HCT116 (cell line): ENCODE measurements around the gene SYF2.

ENCODE experiments used
- EGR1 ChIP-seq: IDR thresholded peaks from 2 replicates; pipeline ENCODE4 v1.6.1; 2012; ENCODE audit warnings: low read depth
- JUND ChIP-seq: IDR thresholded peaks from 2 replicates; pipeline ENCODE4 v1.6.1; 2012
- POLR2AphosphoS5 ChIP-seq: IDR thresholded peaks from 2 replicates; pipeline ENCODE4 v1.6.1; 2011; ENCODE audit warnings: mild to moderate bottlenecking, low read depth, low read length, moderate library complexity
- SIN3A ChIP-seq: IDR thresholded peaks from 2 replicates; pipeline ENCODE4 v1.6.1; 2012; ENCODE audit warnings: low read depth
- TF ChIP-seq, protein P1 (sequence below), 3 experiments: fragments of 200-600 bp in 1 of 3; sonication (generic) in 1 of 3; IDR thresholded peaks in 2 of 3; conservative IDR thresholded peaks in 1 of 3; 2 replicates each; pipeline ENCODE4 v1.5.1; 2012 to 2017; ENCODE audit warnings: low read depth in 2 of 3, low read length in 2 of 3, antibody characterized with exemption in 1 of 3, borderline replicate concordance in 1 of 3, control low read depth in 1 of 3, mild to moderate bottlenecking in 1 of 3, mixed read lengths in 1 of 3, mixed run types in 1 of 3, moderate library complexity in 1 of 3; ENCODE audit not compliant: insufficient read depth in 1 of 3
- TF ChIP-seq, protein P2 (sequence below): IDR thresholded peaks from 2 replicates; pipeline ENCODE4 v1.6.1; 2012
- TF ChIP-seq, protein P3 (sequence below): IDR thresholded peaks from 2 replicates; pipeline ENCODE4 v1.6.1; 2012

- TF ChIP-seq, protein P1, sequence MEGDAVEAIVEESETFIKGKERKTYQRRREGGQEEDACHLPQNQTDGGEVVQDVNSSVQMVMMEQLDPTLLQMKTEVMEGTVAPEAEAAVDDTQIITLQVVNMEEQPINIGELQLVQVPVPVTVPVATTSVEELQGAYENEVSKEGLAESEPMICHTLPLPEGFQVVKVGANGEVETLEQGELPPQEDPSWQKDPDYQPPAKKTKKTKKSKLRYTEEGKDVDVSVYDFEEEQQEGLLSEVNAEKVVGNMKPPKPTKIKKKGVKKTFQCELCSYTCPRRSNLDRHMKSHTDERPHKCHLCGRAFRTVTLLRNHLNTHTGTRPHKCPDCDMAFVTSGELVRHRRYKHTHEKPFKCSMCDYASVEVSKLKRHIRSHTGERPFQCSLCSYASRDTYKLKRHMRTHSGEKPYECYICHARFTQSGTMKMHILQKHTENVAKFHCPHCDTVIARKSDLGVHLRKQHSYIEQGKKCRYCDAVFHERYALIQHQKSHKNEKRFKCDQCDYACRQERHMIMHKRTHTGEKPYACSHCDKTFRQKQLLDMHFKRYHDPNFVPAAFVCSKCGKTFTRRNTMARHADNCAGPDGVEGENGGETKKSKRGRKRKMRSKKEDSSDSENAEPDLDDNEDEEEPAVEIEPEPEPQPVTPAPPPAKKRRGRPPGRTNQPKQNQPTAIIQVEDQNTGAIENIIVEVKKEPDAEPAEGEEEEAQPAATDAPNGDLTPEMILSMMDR (IDR thresholded peaks at IDR 0.05 in 2 of 3, conservative IDR thresholded peaks at IDR 0.05 in 1 of 3; ENCODE audit: borderline replicate concordance in 1 of 3, insufficient read depth in 1 of 3, low read depth in 2 of 3, low read length in 2 of 3), result no peak
- TF ChIP-seq, protein P2, sequence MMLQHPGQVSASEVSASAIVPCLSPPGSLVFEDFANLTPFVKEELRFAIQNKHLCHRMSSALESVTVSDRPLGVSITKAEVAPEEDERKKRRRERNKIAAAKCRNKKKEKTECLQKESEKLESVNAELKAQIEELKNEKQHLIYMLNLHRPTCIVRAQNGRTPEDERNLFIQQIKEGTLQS, result no peak
- TF ChIP-seq, protein P3, sequence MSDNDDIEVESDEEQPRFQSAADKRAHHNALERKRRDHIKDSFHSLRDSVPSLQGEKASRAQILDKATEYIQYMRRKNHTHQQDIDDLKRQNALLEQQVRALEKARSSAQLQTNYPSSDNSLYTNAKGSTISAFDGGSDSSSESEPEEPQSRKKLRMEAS, result no peak
- TF ChIP-seq JUND (no peak), POLR2AphosphoS5 (no peak), EGR1 (no peak), SIN3A (no peak)
These were observed 57.3 kb downstream of the SYF2 start for GRCh38 chr1:25174730-25175612.
